Raji (cell line): ENCODE data around the gene BMP8B.

Experiments used
- POLR2A ChIP-seq: IDR thresholded peaks from 2 replicates; pipeline ENCODE4 v1.6.1; 2011; ENCODE audit warnings: low read depth, low read length, control low read depth; ENCODE audit not compliant: insufficient read depth

The BMP8B gene

GRCh38 chr1:39729030-39729429 lies 59.6 kb downstream of the BMP8B start:
- TF ChIP-seq POLR2A, result no peak

GRCh38 chr1:39727932-39728317 lies 60.7 kb downstream of the BMP8B start:
- no peak for TF ChIP-seq POLR2A

DNA sequence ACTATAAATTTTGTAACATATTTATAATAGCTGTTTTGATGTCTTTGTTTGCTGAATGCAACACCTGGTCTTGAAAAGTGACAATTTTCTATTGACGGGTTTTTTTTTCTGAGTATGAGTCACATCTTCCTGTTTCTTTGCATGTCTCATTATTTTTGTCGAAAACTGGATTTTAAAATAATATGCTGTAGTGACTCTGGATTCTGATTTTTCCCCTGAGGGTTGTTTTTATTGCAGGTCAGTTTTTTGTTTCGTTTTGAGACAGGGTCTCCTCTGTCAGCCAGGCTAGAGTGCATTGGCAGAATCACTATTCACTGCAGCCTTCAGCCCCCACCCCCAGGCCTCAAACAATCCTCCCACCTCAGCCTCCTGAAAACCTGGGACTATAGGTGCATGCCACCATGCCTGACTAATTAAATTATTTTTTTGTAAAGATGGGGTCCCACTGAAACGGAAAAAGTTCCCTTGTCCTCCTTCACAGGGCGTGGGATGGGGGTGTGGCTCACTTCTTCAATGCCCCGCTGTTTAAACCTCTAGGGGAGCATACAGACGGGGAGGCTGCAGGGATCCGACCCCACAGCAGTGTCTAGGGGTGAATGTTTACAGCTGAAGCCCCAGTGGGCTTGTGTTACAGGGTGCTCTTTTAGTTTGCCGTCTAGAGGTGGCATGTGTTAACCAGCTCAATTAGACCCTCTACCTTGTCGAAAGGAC lies 61.3 kb downstream of the BMP8B start:
- no peak for TF ChIP-seq POLR2A

DNA sequence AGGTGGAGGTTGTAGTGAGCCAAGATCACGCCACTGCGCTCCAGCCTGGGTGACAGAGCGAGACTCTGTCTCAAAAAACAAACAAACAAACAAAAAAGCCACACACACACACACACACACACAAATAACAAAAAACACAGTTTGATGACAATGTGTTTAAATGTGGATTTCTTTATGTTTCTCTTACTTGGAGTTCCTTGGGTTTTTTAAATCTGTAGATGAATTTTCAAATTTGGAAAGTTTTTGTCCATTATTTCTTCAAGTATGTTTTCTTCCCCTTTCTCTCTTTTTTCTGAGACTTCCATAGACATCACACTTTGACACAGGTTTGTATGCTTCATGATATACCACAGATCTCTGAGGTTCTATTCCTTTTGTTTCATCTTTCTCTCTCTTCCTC lies 62.1 kb downstream of the BMP8B start:
- TF ChIP-seq POLR2A, result no peak

- no peak for TF ChIP-seq POLR2A
Measured at GRCh38 chr1:39722495-39722894, 66.2 kb downstream of the BMP8B start.

GRCh38 chr1:39721664-39722063 lies 67.0 kb downstream of the BMP8B start:
- no peak for TF ChIP-seq POLR2A

DNA sequence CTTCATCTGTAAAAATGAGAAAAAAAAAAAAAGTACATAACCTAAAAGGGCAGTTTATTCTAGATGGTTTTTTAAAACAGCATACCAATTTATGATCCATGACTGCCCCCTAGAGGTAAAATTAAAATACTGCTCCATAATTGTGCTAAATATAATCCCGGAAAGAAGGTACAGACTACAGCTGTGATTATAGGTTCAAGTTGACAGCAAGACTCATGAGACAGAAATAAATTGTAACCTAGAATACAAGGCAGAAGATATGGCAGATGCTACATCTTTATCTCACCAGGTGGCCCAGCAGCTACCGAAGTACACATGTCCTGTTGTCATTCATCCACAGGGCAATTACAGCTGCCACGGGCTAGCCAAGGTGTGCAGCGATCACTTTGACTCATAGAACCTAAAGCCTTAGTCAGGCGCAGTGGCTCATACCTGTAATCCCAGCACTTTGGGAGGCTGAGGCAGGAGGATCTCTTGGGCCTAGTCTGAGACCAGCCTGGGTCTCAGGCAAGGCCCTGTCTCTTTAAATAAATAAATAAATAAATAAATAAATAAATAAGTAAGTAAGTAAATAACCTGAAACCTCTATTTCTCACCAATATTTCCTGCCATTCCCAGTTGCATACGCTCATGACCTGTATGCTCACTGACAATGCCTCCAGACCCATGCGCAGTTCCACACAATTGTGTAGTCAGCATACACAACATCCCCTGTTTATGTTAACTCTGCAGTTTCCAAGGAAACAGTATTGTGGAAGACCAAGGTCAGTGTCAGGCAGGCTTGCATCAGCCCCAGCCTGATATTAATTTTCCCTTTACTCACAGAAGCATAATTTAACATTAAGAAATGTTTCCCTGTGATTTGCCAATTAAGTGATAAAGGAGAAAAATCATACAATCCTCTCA lies 68.3 kb downstream of the BMP8B start:
- TF ChIP-seq POLR2A, result no peak

- no peak for TF ChIP-seq POLR2A
Measured at GRCh38 chr1:39717809-39718208, 70.9 kb downstream of the BMP8B start.

- no peak for TF ChIP-seq POLR2A
Measured at GRCh38 chr1:39713557-39713956, 75.1 kb downstream of the BMP8B start.

DNA sequence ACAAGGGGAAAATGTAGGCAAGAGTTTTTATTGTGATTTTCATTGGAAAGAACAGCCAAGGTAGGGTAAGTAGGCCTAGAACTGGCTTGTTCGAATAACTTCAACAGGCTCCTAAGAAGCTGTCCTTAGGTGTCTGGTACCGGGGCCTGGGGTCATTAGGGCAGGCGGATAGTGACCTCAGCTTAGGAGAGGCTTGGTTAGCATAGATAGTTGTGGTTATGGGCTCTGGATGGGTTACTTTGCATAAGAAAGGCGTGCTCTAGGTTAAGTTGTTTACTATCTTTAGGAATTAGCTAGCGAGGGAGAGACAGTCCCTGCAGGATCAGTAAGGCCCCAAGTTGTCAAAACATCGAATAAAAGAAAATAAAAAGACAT lies 76.7 kb downstream of the BMP8B start:
- no peak for TF ChIP-seq POLR2A

DNA sequence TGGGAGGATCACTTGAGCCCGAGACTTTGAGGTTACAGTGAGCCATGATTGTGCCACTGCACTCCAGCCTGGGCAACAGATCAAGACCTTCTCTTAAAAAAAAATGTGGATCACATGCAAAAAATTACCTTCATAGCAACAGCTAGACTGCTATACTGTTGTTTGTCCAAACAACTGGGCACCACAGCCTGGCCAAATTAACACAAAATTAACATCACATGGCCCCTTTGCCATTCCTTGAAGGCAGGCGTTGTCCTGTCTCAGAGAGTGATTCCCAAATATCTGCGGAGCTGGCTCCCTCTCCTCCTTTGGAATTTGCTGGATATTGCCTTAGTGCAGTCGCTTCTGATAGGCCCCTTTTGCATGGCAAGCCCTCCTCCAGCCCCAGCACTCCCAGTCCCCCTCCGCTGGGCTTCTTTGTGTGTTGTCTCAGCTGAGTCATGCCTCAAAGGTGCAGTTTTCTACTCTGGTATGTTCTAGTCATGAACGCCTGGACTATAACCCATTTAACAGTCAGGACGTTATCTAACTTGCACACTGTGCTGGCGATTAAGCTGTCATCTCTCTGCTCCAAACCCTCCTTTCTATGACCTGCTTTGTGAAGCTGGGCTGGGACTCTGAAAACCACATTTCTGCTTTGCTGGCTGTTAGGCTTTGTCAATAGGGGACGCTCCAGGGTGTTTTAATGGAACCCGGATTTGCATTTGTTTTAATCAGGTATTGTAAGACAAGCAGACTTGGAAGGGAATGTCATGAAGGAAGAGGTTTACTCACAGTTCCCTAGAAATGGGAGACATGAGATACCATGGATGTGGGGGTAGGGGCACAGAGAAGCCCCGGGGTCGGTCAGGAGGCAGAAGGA lies 77.3 kb downstream of the BMP8B start:
- no peak for TF ChIP-seq POLR2A

- TF ChIP-seq POLR2A, result no peak
Measured at GRCh38 chr1:39707506-39707905, 81.2 kb downstream of the BMP8B start.
